Lung (tissue), 12 donors: ENCODE measurements around the gene SIX2. TPM values are rescaled to one million over a fixed set of nuclear protein-coding genes. Genes with fewer than 3 reads are reported as not detected.

Experiments used
- ATAC-seq: fragments of 200-7000 bp; cut with Tn5 transposase; one replicate; pipeline ENCODE4 v1.9.1; 2020; ENCODE audit warnings: moderate number of reproducible peaks; ENCODE audit not compliant: insufficient read depth, low FRiP score
- DNase-seq, 3 donors: peaks; one replicate each; pipeline ENCODE4 v3.0.0-alpha.2; 2013 to 2017
- H3K27ac ChIP-seq, 2 donors: one replicate each; pipeline ENCODE4 v1.5.1; 2013; ENCODE audit warnings: mild to moderate bottlenecking in 2 of 2, moderate library complexity in 2 of 2, control low read depth in 1 of 2, inconsistent platforms in 1 of 2, low read depth in 1 of 2, low read length in 1 of 2
- H3K27me3 ChIP-seq, 3 donors: one replicate each; pipeline ENCODE4 v1.5.1; 2013; ENCODE audit warnings: low read length in 2 of 3; ENCODE audit not compliant: control insufficient read depth in 3 of 3, insufficient read depth in 3 of 3
- H3K36me3 ChIP-seq, 4 donors: one replicate each; pipeline ENCODE4 v1.5.1; 2013; ENCODE audit warnings: low read length in 4 of 4, mild to moderate bottlenecking in 1 of 4, moderate library complexity in 1 of 4; ENCODE audit not compliant: control insufficient read depth in 4 of 4, insufficient read depth in 4 of 4
- H3K4me1 ChIP-seq, 5 donors: one replicate each; pipeline ENCODE4 v1.5.1; 2013; ENCODE audit warnings: low read length in 5 of 5, mild to moderate bottlenecking in 2 of 5, moderate library complexity in 1 of 5; ENCODE audit not compliant: control insufficient read depth in 5 of 5, insufficient read depth in 5 of 5
- H3K4me3 ChIP-seq: one replicate; pipeline ENCODE4 v1.5.1; 2013; ENCODE audit warnings: mild to moderate bottlenecking, control low read depth, moderate library complexity
- H3K9ac ChIP-seq, 2 donors: one replicate each; pipeline ENCODE4 v1.5.1; 2013; ENCODE audit warnings: low read length in 2 of 2, control low read depth in 1 of 2; ENCODE audit not compliant: insufficient read depth in 1 of 2
- H3K9me3 ChIP-seq, 4 donors: one replicate each; pipeline ENCODE4 v1.5.1; 2013; ENCODE audit warnings: low read length in 3 of 4, mild to moderate bottlenecking in 1 of 4, moderate library complexity in 1 of 4; ENCODE audit not compliant: control insufficient read depth in 4 of 4, insufficient read depth in 3 of 4
- whole genome bisulfite sequencing, 2 donors: extraction: QIAGEN DNeasy Blood & Tissue Kit; methylation state at CpG; one replicate each; pipeline ENCODE4 v1.1.7; 2013; 5-methylcytosine and 5-hydroxymethylcytosine counted together
- polyA plus RNA-seq, 2 donors: library from polyadenylated mRNA; stranded (reverse); fragments of 200-250 nt; gene quantifications; one replicate each; pipeline ENCODE4 v1.2.1, GENCODE V29; 2013
- total RNA-seq, 2 donors: library from RNA; depleted of rRNA in 1 of 2; stranded (reverse); fragments of >200 nt in 1 of 2; gene quantifications; one replicate each; pipeline ENCODE4 v1.2.1, GENCODE V29; 2014 to 2021
- TF ChIP-seq, protein P1 (sequence below): IDR thresholded peaks from 2 replicates; pipeline ENCODE4 v1.5.1; 2012; ENCODE audit warnings: mild to moderate bottlenecking; ENCODE audit errors: control extremely low read depth, extremely low read depth
- donor health status: control.
- donor health status: control.
- donor health status: Bipolar disorder and iron deficiency.
- donor health status: healthy.
- donor health status: DM: yes; HTN: yes; CAD: no.

The SIX2 gene
- total and polyA plus RNA-seq, 4 donors: 0.34 to 0.83 (median 0.44) TPM

- ATAC-seq (no peak), DNase-seq (no peak)
- TF ChIP-seq, protein P1, sequence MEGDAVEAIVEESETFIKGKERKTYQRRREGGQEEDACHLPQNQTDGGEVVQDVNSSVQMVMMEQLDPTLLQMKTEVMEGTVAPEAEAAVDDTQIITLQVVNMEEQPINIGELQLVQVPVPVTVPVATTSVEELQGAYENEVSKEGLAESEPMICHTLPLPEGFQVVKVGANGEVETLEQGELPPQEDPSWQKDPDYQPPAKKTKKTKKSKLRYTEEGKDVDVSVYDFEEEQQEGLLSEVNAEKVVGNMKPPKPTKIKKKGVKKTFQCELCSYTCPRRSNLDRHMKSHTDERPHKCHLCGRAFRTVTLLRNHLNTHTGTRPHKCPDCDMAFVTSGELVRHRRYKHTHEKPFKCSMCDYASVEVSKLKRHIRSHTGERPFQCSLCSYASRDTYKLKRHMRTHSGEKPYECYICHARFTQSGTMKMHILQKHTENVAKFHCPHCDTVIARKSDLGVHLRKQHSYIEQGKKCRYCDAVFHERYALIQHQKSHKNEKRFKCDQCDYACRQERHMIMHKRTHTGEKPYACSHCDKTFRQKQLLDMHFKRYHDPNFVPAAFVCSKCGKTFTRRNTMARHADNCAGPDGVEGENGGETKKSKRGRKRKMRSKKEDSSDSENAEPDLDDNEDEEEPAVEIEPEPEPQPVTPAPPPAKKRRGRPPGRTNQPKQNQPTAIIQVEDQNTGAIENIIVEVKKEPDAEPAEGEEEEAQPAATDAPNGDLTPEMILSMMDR: no peak
- Histone ChIP-seq H3K27me3 (peaks cover 0 to 10% (median 7%) of the 10 kb centered on the region in 3 donors), H3K9ac (no peak overlapping the region), H3K4me1 (no peaks in the 10 kb centered on the region), H3K4me3 (no peak overlapping the region), H3K27ac (no peak overlapping the region), H3K9me3 (peaks cover 0 to 2% (median 0%) of the 10 kb centered on the region in 4 donors), H3K36me3 (no peaks in the 10 kb centered on the region)
- 64 to 75% methylated on average over 9 of the region's 9 CpGs for WGBS, 2 donors
These were observed 28.2 kb downstream of the SIX2 start for GRCh38 chr2:44980751-44981713.

GRCh38 chr2:44979581-44979980 is 29.7 kb downstream of the SIX2 start:
- Histone ChIP-seq H3K9me3 (peaks cover 0 to 2% (median 0%) of the 10 kb centered on the region in 4 donors), H3K9ac (no peak overlapping the region), H3K27ac (no peak overlapping the region), H3K27me3 (peaks cover 0 to 12% (median 7%) of the 10 kb centered on the region in 3 donors), H3K4me1 (no peaks in the 10 kb centered on the region), H3K4me3 (no peak overlapping the region), H3K36me3 (no peaks in the 10 kb centered on the region)
- TF ChIP-seq, protein P1: no peak
- ATAC-seq: no peak
- 68 to 83% methylated on average over 11 of the region's 11 CpGs for WGBS, 2 donors
- no peak for DNase-seq

- TF ChIP-seq, protein P1: no peak
- H3K27me3 ChIP-seq: peaks cover 0 to 12% (median 8%) of the 10 kb centered on the region in 3 donors
- H3K4me1 ChIP-seq: no peaks in the 10 kb centered on the region
- no peak overlapping the region for H3K27ac ChIP-seq
- no peak for ATAC-seq
- no peaks in the 10 kb centered on the region for H3K36me3 ChIP-seq
- 77 to 79% methylated on average over 23 to 24 of the region's 24 CpGs for WGBS, 2 donors
- no peak overlapping the region for H3K9ac ChIP-seq
- peak in 2 of 3 donors; percentile 15 to 25 for DNase-seq
- no peaks in the 10 kb centered on the region for H3K9me3 ChIP-seq
- H3K4me3 ChIP-seq: no peak overlapping the region
These were observed 33.4 kb downstream of the SIX2 start for GRCh38 chr2:44975571-44976450.
